GM21423 (cell line): ENCODE results near the gene FOSL2.

ENCODE experiments used
- ATAC-seq: cut with Tn5 transposase; IDR thresholded peaks from one replicate; pipeline ENCODE4 v1.9.1; 2021; ENCODE audit warnings: mild to moderate bottlenecking, moderate library complexity; ENCODE audit not compliant: unreplicated experiment

The FOSL2 gene

GRCh38 chr2:28430377-28430765 lies 37.7 kb downstream of the FOSL2 start:
- no peak for ATAC-seq

- ATAC-seq = no peak
Measured at GRCh38 chr2:28430788-28431418, 38.2 kb downstream of the FOSL2 start.

GRCh38 chr2:28431741-28432140 lies 39.1 kb downstream of the FOSL2 start:
- ATAC-seq = no peak

GRCh38 chr2:28432362-28432761 lies 39.7 kb downstream of the FOSL2 start:
- no peak for ATAC-seq

- no peak for ATAC-seq
Measured at GRCh38 chr2:28433215-28433614, 40.6 kb downstream of the FOSL2 start.

GRCh38 chr2:28433935-28434599 lies 41.4 kb downstream of the FOSL2 start:
- ATAC-seq = no peak

- ATAC-seq = no peak
Measured at GRCh38 chr2:28434600-28434989, 41.9 kb downstream of the FOSL2 start.

GRCh38 chr2:28435241-28435640 lies 42.6 kb downstream of the FOSL2 start:
- no peak for ATAC-seq

GRCh38 chr2:28435814-28436351 lies 43.2 kb downstream of the FOSL2 start:
- no peak for ATAC-seq

- no peak for ATAC-seq
Measured at GRCh38 chr2:28436525-28437051, 43.9 kb downstream of the FOSL2 start.

- no peak for ATAC-seq
Measured at GRCh38 chr2:28437149-28437835, 44.6 kb downstream of the FOSL2 start.

- no peak for ATAC-seq
Measured at GRCh38 chr2:28437918-28438317, 45.3 kb downstream of the FOSL2 start.

GRCh38 chr2:28438532-28439063 lies 45.9 kb downstream of the FOSL2 start:
- ATAC-seq = no peak

GRCh38 chr2:28439127-28439526 lies 46.5 kb downstream of the FOSL2 start:
- no peak for ATAC-seq

- no peak for ATAC-seq
Measured at GRCh38 chr2:28439763-28440162, 47.1 kb downstream of the FOSL2 start.

GRCh38 chr2:28442328-28442727 lies 49.7 kb downstream of the FOSL2 start:
- ATAC-seq = no peak

GRCh38 chr2:28444956-28445355 lies 52.3 kb downstream of the FOSL2 start:
- no peak for ATAC-seq

- no peak for ATAC-seq
Measured at GRCh38 chr2:28445448-28446258, 53.0 kb downstream of the FOSL2 start.

GRCh38 chr2:28446531-28446930 lies 53.9 kb downstream of the FOSL2 start:
- ATAC-seq = no peak

- no peak for ATAC-seq
Measured at GRCh38 chr2:28447086-28447485, 54.4 kb downstream of the FOSL2 start.
